ENCODE data around the gene C2CD4C.
"Not testable (repeated sequence)": the region's sequence is repeated elsewhere in the genome, so short reads cannot be mapped to it uniquely, and the experiment has no call there.

The C2CD4C gene

DNA sequence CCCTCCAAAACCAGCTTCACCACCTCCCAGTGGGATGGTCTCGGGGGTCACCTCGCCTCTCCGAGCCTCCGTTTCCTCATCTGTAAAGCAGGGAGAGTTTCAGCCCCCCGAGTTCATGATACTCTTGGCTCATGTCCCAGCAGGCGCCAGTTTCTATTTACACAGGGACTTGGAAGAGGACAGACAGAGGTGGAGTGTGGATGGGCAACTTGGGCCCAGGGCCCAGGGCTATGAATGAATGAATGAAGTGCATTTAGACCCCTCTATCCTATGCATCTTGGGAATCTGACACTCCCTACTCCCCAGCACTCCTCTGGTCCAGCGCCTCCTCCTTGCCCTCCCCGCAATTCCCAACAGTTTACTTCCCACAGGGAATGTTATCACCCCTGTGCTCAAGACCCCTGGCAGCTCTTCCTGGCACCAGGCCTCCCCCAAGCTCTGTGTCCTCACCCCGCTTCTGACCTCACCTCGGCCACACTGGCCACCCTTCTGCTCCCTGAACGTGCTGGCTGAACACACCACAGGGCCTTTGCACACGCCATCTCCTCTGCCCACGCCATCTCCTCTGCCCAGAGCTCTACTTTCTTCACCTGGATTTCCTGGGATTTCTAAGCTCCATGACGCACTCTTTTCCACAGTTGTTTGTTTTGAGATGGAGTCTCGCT, 4.9 kb upstream of the C2CD4C start:
- no peak for DNase-seq

DNA sequence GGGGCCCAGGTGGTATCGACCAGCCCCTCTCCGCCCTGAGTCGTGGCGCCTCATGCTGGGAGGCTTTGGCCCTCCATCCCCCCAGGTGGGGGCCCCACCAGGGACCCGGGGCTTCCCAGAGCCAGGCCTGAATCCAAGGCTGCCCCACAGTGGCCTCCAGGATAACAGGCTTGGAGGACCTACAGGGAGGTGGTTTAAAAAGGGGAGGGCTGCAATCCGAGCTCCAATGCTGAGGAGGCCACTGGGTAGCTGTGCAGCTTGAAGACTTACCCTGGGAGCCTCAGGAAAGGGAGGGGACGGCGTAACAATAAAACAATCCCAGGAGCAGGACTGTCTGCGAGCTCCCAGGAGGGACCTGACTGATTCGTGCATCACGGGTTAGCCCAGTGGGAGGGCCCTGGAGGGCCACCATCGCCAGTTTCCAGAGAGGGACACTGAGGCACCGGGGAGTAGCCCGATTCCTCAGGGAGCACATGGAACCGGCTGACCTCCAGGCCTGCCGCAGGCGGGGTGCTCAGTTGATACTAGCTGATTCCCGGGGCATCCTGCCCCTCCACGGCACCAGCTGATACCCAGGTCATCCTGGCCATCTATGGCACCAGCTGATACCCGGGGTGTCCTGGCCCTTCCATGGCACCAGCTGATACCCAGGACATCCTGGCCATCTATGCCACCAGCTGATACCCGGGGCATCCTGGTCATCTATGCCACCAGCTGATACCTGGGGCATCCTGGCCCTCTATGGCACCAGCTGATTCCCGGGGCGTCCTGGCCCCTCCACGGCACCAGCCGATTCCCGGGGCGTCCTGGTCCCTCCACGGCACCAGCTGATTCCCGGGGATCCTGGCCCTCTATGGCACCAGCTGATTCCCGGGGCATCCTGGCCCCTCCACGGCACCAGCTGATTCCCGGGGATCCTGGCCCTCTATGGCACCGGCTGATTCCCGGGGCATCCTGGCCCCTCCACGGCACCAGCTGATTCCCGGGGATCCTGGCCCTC, 3.7 kb upstream of the C2CD4C start:
- DNase-seq = no peak

GRCh38 chr19:411723-412355, 2.9 kb upstream of the C2CD4C start:
- DNase-seq = no peak

- DNase-seq = not testable (repeated sequence)
Observed at GRCh38 chr19:411121-411722, 2.3 kb upstream of the C2CD4C start.

GRCh38 chr19:410243-410781, 1.4 kb upstream of the C2CD4C start:
- DNase-seq = no peak

DNA sequence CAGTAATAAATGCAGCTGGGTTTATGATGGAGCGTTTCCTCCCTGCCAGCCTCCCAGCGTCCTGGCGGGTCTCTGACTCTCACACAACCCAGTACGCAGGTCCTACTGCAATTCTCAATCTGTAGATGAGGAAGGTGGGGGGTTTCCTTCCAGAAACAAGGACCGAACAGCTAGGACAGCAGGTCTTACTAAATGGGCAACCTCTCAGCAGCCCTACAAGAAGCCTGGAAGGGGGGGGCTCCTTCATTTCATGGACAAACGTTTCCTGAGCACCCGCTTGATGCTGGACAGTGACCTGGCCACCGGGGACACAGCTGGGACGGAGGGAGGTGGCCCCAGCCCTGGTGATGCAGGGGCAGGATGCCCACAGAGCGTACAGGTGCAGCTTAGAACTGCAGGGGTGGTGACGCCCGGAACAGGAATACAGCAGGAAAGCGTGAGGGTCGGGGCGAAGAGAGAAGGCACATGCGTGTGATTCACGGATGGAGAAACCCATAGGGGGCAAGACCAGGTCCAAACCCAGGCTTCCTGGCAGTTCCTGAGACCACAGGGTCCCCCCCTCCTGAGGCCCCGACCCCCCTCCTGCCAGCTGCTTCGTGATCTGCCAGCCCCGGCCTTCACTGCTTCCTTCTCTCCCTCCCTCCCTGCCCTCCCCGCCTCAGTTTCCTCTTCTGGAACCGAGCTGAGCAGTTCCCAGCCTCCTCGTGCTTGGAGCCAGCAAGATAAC, 732 bp upstream of the C2CD4C start:
- DNase-seq = peak; percentile 14

GRCh38 chr19:408441-408901, 476 bp downstream of the C2CD4C start:
- DNase-seq = no peak

- DNase-seq = no peak
Observed at GRCh38 chr19:407511-408440, 1.2 kb downstream of the C2CD4C start.

DNA sequence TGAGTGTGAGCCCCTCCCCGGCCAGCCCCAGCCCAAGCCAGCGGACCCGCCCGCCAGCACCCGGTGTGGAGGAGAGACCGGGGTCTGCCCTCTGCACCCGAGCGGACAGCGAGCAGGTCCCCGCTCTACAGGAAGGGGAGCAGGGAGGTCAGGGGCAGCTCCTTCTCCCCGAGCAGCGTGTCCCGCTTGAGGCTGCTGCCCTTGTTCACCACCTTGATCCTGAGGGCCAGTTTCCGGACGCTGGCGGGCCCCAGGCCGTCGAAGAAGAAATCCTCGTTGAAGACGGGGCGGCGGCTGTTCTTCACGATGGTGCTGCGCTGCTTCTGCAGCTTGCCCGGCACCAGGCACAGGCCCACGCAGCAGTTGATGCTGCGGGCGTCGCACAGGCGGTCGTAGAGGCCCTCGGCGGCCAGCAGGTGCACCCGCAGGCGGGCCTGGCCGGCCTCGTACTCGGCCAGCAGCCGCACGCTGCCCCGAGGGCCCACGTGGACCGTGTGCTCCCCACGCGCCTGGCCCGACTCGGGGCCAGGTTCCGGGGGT, 1.9 kb downstream of the C2CD4C start:
- DNase-seq = no peak

DNA sequence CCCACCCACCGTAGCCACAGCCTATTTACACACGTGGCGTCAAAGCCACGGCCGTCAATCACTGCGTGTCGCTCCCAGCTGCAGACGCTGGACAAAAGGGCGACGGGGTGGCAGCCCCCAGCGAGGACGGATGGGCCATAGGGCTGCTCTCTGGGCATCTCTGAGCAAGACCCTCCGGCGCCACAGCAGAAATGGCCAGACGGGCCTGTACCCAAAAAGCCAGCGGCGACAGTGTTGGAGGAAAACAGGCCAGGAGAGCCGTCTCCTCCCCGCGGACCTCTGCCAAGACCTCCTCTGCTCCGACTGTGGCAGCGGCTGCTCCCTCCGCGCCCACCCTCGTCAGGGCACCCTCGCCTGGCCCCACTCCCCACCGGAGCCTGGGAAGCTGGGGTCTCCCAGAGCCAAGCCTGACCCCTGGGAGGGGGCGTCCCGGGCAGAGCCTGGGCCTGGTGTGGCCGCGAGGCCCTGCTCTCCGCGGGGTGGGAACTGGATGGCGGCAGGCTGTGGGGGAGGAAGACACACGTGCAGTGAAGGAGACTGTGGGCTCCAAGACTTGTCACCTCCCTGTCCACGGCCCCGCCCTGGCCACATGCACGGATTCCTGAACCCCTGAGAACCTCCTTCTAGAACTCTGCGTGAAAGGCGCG, 2.7 kb downstream of the C2CD4C start:
- DNase-seq = no peak

DNA sequence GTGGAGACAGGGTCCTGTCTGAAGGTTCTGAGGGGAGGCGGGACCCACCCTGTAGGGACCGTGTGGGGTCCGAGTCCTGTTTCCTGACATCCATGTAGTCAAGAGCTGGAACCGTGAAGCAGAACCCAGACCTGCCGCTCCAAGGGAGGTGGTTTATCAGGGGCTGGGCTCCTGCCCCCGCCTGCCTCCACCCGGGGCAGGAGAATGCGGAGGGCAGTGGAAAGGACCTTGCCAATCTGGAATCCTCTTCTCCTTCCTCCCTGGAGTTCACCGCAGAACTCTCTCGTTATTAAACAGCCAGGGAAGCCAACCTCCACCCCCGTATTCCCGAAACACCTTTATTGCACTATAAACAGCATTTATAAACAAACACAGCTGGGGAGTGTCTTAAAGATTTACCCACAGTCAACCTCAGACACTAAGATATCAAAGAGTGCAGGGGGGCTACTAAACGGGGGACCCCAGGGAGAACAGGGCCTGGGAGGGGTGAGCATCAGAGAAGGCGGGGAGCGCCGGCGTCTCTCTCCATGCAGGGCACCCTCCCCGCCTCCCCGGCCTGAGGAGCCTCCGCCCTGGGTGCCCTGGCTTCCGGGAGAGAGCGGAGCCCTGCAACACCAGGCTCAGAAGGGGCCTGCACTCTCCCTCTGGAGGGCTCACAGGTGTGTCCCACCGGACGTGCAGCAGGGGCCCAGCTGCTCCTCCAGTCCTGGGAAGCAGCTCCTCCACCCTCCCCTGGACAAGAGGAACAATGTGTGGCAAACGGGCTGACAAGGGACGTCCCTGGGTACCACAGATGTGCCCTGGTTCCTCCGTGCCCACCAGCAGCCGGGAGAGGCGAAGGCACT, 3.6 kb downstream of the C2CD4C start:
- no peak for DNase-seq

DNA sequence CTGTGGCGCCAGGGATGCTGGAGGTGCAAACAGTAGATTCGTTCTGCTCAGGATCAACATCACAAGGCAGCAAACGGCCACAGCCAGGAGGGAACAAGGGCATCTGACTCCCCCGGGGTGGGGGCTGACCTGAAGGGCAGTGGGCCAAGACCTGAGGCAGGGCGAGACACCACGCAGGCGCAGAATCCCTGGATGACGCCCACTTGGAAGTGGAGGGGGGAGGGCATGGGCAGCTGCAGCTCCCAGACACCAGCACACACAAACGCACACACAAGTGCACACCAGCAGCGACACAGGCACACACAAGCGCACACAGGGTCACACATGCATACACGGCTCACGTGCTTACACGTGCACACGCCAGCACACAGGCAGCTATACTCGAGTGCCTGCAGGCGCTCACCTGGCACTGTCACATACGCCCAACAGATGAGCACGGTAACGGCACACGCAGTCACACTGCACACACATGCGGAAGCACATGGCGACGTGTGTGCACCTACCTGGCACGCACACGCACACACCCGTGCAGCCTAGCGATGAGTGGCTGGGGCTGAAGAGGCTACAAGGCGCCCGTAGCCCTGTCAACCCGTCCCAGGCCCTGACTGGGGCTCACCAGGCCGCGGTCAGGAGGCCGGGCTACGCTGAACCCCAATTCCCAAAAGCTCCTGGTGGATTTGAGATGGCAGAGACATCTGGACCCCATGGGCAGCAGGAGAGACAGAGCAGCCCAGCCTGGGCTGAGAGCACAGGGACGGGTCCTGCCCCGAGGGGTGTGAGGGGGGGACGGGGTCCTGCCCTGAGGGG, 5.5 kb downstream of the C2CD4C start:
- DNase-seq = no peak

GRCh38 chr19:402786-403185, 6.2 kb downstream of the C2CD4C start:
- DNase-seq = no peak

DNA sequence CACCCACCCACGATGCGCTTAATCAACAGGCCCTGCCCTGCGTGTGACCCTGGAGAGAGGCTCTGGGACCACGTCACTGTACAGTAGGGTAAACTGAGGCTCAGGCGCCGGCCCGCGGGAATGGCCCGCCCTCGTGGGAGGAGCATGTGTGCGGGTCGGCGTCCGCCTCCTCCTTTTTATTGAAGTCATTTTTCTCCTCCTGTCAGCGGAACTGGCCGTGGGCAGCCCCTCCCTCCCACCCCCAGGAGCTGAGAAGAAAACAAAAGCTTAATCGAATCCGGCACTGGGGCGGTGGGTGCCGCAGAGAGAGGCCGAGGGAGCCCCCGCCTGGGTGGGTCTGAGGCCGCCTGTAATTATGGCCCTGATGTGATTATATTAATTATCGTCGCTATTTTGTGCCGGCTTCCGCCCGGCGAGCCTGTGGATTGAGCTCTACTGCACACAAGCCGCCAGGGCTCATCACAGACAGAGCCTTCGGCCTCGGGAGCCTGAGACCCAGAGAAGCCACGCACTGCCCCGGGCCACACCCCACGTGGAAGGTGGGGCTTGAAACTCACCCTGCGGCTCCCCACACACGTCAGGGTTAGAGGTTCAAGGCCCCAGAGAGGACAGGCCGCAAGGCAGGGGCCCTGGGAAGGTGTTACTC, 7.0 kb downstream of the C2CD4C start:
- DNase-seq = no peak

GRCh38 chr19:400976-401865, 7.7 kb downstream of the C2CD4C start:
- no peak for DNase-seq

GRCh38 chr19:399370-399769, 9.6 kb downstream of the C2CD4C start:
- no peak for DNase-seq

DNA sequence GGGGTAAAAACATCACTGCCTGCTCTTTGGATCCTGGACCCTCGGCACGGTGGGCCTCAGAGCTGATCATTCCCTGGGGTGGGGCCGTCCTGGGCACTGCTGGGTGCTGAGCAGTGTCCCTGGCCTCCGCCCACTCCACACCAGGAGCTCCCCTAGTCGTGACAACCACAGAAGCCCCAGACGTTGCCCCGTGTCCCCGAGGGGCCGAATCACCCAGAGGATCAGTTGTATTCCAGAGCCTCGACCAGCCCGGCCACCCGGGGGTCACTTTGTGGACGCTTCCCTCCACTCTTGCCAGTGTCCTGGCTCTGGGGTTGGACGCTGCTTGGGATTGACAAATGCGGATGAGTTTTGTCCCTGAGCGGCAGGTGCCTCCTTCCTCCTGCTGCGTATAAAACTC, 10.2 kb downstream of the C2CD4C start:
- DNase-seq = no peak

Data from EL (cell line).